Bronchial epithelial cell (primary cell): ENCODE measurements around the gene CIAO2B. TPM values are rescaled to one million over a fixed set of nuclear protein-coding genes. Genes with fewer than 3 reads are reported as not detected.

Experiments used
- DNase-seq: peaks from one replicate; pipeline ENCODE4 v3.0.0-alpha.2; 2010; ENCODE audit warnings: low read depth
- FAIRE-seq: peaks from 2 replicates; lab custom pipeline; 2011; peaks lifted over from hg19 to GRCh38; lab: Jason Lieb, UNC
- H3K27me3 ChIP-seq: 2 replicates; pipeline ENCODE4 v1.5.1; 2011; ENCODE audit warnings: low read length; ENCODE audit not compliant: control insufficient read depth, insufficient read depth
- H3K36me3 ChIP-seq: 2 replicates; pipeline ENCODE4 v1.5.1; 2011; ENCODE audit warnings: low read length; ENCODE audit not compliant: control insufficient read depth, insufficient read depth
- H3K4me3 ChIP-seq: 2 replicates; pipeline ENCODE4 v1.5.1; 2011; ENCODE audit warnings: mild to moderate bottlenecking, low read depth, low read length, control low read depth
- total RNA-seq: library from RNA; depleted of rRNA; stranded (reverse); fragments of >200 nt; gene quantifications from 2 replicates; pipeline ENCODE4 v1.2.1, GENCODE V29; 2014
- TF ChIP-seq, protein P1 (sequence below): IDR thresholded peaks from 2 replicates; pipeline ENCODE4 v1.5.1; 2011; ENCODE audit warnings: mild to moderate bottlenecking, moderate library complexity, low read length, control low read depth, inconsistent platforms; ENCODE audit not compliant: insufficient read depth, severe bottlenecking

CIAO2B gene
- total RNA-seq, 1 donor from 2014 or later, result 227 TPM

DNA sequence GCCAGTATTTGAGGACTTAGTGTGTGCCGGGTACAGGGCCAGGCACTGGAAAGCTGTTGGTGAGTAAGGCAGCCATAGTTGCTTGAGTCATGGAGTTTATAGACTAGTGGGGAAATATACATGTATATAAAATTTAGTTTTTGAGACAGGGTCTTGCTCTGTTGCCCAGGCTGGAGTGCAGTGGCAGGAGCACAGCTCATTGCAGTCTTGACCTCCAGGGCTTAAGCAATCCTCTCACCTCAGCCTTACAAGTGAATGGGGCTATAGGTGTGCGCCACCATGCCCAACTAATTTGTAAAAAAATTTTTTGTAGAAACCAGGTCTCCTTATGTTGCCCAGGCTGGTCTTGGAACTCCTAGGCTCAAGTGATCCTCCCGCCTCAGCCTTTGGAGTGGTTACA is 51.5 kb downstream of the CIAO2B start:
- peaks cover 10% of the 10 kb centered on the region for H3K36me3 ChIP-seq
- TF ChIP-seq, protein P1, sequence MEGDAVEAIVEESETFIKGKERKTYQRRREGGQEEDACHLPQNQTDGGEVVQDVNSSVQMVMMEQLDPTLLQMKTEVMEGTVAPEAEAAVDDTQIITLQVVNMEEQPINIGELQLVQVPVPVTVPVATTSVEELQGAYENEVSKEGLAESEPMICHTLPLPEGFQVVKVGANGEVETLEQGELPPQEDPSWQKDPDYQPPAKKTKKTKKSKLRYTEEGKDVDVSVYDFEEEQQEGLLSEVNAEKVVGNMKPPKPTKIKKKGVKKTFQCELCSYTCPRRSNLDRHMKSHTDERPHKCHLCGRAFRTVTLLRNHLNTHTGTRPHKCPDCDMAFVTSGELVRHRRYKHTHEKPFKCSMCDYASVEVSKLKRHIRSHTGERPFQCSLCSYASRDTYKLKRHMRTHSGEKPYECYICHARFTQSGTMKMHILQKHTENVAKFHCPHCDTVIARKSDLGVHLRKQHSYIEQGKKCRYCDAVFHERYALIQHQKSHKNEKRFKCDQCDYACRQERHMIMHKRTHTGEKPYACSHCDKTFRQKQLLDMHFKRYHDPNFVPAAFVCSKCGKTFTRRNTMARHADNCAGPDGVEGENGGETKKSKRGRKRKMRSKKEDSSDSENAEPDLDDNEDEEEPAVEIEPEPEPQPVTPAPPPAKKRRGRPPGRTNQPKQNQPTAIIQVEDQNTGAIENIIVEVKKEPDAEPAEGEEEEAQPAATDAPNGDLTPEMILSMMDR, result no peak
- no peak overlapping the region for H3K4me3 ChIP-seq
- no peak for DNase-seq
- no peaks in the 10 kb centered on the region for H3K27me3 ChIP-seq
- FAIRE-seq, result no peak

Other genes starting within 250 kb of the CIAO2B start
- gene CMTM4, start 237.7 kb downstream of the CIAO2B start, total RNA-seq, result 73.0 and 83.2 TPM in 2 replicates
- gene DYNC1LI2, start 182.8 kb downstream of the CIAO2B start, total RNA-seq, result 127 and 138 TPM in 2 replicates
- 0.26 TPM in 2 replicates for gene TERB1, start 132.8 kb downstream of the CIAO2B start, total RNA-seq
- 62.4 and 63.2 TPM in 2 replicates for gene NAE1, start 103.4 kb downstream of the CIAO2B start, total RNA-seq
- not detected in 2 replicates for gene CA7, start 90.0 kb downstream of the CIAO2B start, total RNA-seq
- 6.3 and 9.0 TPM in 2 replicates for gene PDP2, start 53.9 kb downstream of the CIAO2B start, total RNA-seq
- 1.8 and 5.8 TPM in 2 replicates for gene CDH16, start 15.5 kb downstream of the CIAO2B start, total RNA-seq
- 75.0 and 130 TPM in 2 replicates for gene RRAD, start 8.9 kb downstream of the CIAO2B start, total RNA-seq
- 78.2 and 434 TPM in 2 replicates for gene CES2, start 1.1 kb upstream of the CIAO2B start, total RNA-seq
- 1.6 and 6.3 TPM in 2 replicates for gene CES3, start 26.9 kb upstream of the CIAO2B start, total RNA-seq
- gene CES4A, start 54.2 kb upstream of the CIAO2B start, total RNA-seq, result 1.1 and 1.5 TPM in 2 replicates
- gene CBFB, start 94.7 kb upstream of the CIAO2B start, total RNA-seq, result 101 and 121 TPM in 2 replicates
- gene PHAF1, start 175.5 kb upstream of the CIAO2B start, total RNA-seq, result 7.6 and 16.3 TPM in 2 replicates
- 8.7 and 11.4 TPM in 2 replicates for gene B3GNT9, start 216.6 kb upstream of the CIAO2B start, total RNA-seq
- 31.9 and 35.8 TPM in 2 replicates for gene TRADD, start 225.5 kb upstream of the CIAO2B start, total RNA-seq
- 4.1 and 4.5 TPM in 2 replicates for gene FBXL8, start 225.6 kb upstream of the CIAO2B start, total RNA-seq
- gene HSF4, start 230.3 kb upstream of the CIAO2B start, total RNA-seq, result 3.7 and 8.1 TPM in 2 replicates
- 28.2 and 37.8 TPM in 2 replicates for gene NOL3, start 236.1 kb upstream of the CIAO2B start, total RNA-seq
- gene MATCAP1, start 249.6 kb upstream of the CIAO2B start, total RNA-seq, result 5.5 and 5.8 TPM in 2 replicates